A549 (cell line): Measurements from ENCODE around the gene SELENOV. TPM values are rescaled to one million over a fixed set of nuclear protein-coding genes. Genes with fewer than 3 reads are reported as not detected.

Experiments
- ATOH8 ChIP-seq: fragments of 250-450 bp; sonication (Bioruptor Pico); IDR thresholded peaks from 2 replicates; pipeline ENCODE4 v1.5.0; 2020; ENCODE audit warnings: low read depth, mild to moderate bottlenecking, moderate library complexity
- CBX2 ChIP-seq: fragments of 200-600 bp; sonication (generic); IDR thresholded peaks from 2 replicates; pipeline ENCODE4 v1.6.1; 2016; ENCODE audit warnings: low read depth, mild to moderate bottlenecking, borderline replicate concordance
- CEBPB ChIP-seq, 2 experiments: fragments of >200 bp in 1 of 2; sonication (Bioruptor Twin) in 1 of 2; formaldehyde crosslinking in 1 of 2; IDR thresholded peaks; 2 replicates each; pipeline ENCODE4 v1.6.1; 2012 to 2016
- E2F6 ChIP-seq: IDR thresholded peaks from 2 replicates; pipeline ENCODE4 v1.6.1; 2012; ENCODE audit warnings: low read depth, borderline replicate concordance
- EHF ChIP-seq: fragments of 250-450 bp; sonication (Bioruptor Pico); IDR thresholded peaks from 2 replicates; pipeline ENCODE4 v1.5.0; 2020; ENCODE audit warnings: mild to moderate bottlenecking
- EP300 ChIP-seq, 2 experiments: fragments of >200 bp; sonication (Bioruptor Twin); formaldehyde crosslinking; IDR thresholded peaks; 2 replicates in 1 of 2; 3 replicates in 1 of 2; pipeline ENCODE4 v1.6.1; 2016 to 2017
- ESRRA ChIP-seq: fragments of 150-350 bp; IDR thresholded peaks from 2 replicates; pipeline ENCODE4 v1.6.1; 2014; ENCODE audit warnings: mild to moderate bottlenecking, low read length, borderline replicate concordance
- FOSB ChIP-seq: fragments of 250-450 bp; sonication (Bioruptor Pico); IDR thresholded peaks from 2 replicates; pipeline ENCODE4 v1.5.0; 2020; ENCODE audit warnings: mild to moderate bottlenecking, moderate library complexity
- HDAC2 ChIP-seq: fragments of 200-600 bp; sonication (generic); IDR thresholded peaks from 2 replicates; pipeline ENCODE4 v1.6.1; 2016
- HMGXB4 ChIP-seq: fragments of 250-450 bp; sonication (Bioruptor Pico); IDR thresholded peaks from 2 replicates; pipeline ENCODE4 v1.5.0; 2021; ENCODE audit warnings: mild to moderate bottlenecking, moderate library complexity, borderline replicate concordance
- HOXB13 ChIP-seq: fragments of 250-450 bp; sonication (Bioruptor Pico); IDR thresholded peaks from 2 replicates; pipeline ENCODE4 v1.5.0; 2020; ENCODE audit warnings: low read depth, mild to moderate bottlenecking, moderate library complexity
- JUN ChIP-seq, 2 experiments: fragments of >200 bp; sonication (Bioruptor Twin); formaldehyde crosslinking; IDR thresholded peaks; 2 replicates in 1 of 2; 3 replicates in 1 of 2; pipeline ENCODE4 v1.6.1; 2016 to 2017
- JUNB ChIP-seq: fragments of >200 bp; sonication (Bioruptor Twin); formaldehyde crosslinking; IDR thresholded peaks from 2 replicates; pipeline ENCODE4 v1.6.1; 2016
- KDM1A ChIP-seq: fragments of 200-600 bp; sonication (generic); IDR thresholded peaks from 2 replicates; pipeline ENCODE4 v1.6.1; 2016; ENCODE audit warnings: low read depth, mild to moderate bottlenecking
- KDM5A ChIP-seq: fragments of 200-600 bp; sonication (generic); IDR thresholded peaks from 2 replicates; pipeline ENCODE4 v1.6.1; 2016; ENCODE audit warnings: antibody characterized with exemption, mild to moderate bottlenecking
- MAX ChIP-seq: IDR thresholded peaks from 2 replicates; pipeline ENCODE4 v1.6.1; 2012
- MAZ ChIP-seq: fragments of 150-350 bp; IDR thresholded peaks from 2 replicates; pipeline ENCODE4 v1.6.1; 2014; ENCODE audit warnings: antibody characterized with exemption, low read depth, low read length, borderline replicate concordance
- MYC ChIP-seq: IDR thresholded peaks from 2 replicates; pipeline ENCODE4 v1.6.1; 2012; ENCODE audit warnings: mild to moderate bottlenecking, inconsistent platforms, low read length, improper control_type of control experiment, borderline replicate concordance
- NFE2L2 ChIP-seq: fragments of 150-350 bp; conservative IDR thresholded peaks from 2 replicates; pipeline ENCODE4 v1.6.1; 2014; ENCODE audit warnings: low read length
- NPAS2 ChIP-seq: fragments of 250-450 bp; sonication (Bioruptor Pico); IDR thresholded peaks from 2 replicates; pipeline ENCODE4 v1.8.0; 2022; ENCODE audit warnings: mild to moderate bottlenecking, moderate library complexity, borderline replicate concordance
- PBX3 ChIP-seq: IDR thresholded peaks from 2 replicates; pipeline ENCODE4 v1.6.1; 2012
- PHF8 ChIP-seq: fragments of 200-600 bp; sonication (generic); IDR thresholded peaks from 2 replicates; pipeline ENCODE4 v1.6.1; 2016; ENCODE audit warnings: low read depth, mild to moderate bottlenecking, antibody characterized with exemption, moderate library complexity, borderline replicate concordance
- POLR2AphosphoS2 ChIP-seq: conservative IDR thresholded peaks from 2 replicates; pipeline ENCODE4 v1.6.1; 2012; ENCODE audit warnings: low read length, improper control_type of control experiment, inconsistent platforms
- RAD21 ChIP-seq, 2 experiments: fragments of >200 bp in 1 of 2; sonication (Bioruptor Twin) in 1 of 2; formaldehyde crosslinking in 1 of 2; IDR thresholded peaks in 1 of 2; conservative IDR thresholded peaks in 1 of 2; 2 replicates in 1 of 2; 3 replicates in 1 of 2; pipeline ENCODE4 v1.6.1; 2012 to 2018; ENCODE audit warnings: inconsistent platforms in 1 of 2
- RARB ChIP-seq: fragments of 250-450 bp; sonication (Bioruptor Pico); IDR thresholded peaks from 2 replicates; pipeline ENCODE4 v1.8.0; 2021; ENCODE audit warnings: mild to moderate bottlenecking, moderate library complexity
- REST ChIP-seq: fragments of 200-600 bp; sonication (generic); IDR thresholded peaks from 2 replicates; pipeline ENCODE4 v1.6.1; 2016; ENCODE audit warnings: antibody characterized with exemption, mild to moderate bottlenecking, moderate library complexity
- RFX5 ChIP-seq: fragments of 450-650 bp; IDR thresholded peaks from 2 replicates; pipeline ENCODE4 v1.7.1; 2014; ENCODE audit warnings: antibody characterized with exemption, mild to moderate bottlenecking, moderate library complexity
- SMC3 ChIP-seq: fragments of >200 bp; sonication (Bioruptor Twin); formaldehyde crosslinking; IDR thresholded peaks from 3 replicates; pipeline ENCODE4 v1.6.1; 2018; ENCODE audit warnings: inconsistent platforms
- SREBF2 ChIP-seq: fragments of 450-650 bp; IDR thresholded peaks from 2 replicates; pipeline ENCODE4 v1.6.1; 2014; ENCODE audit warnings: mild to moderate bottlenecking, moderate library complexity
- TP53 ChIP-seq: fragments of 250-450 bp; sonication (Bioruptor Pico); IDR thresholded peaks from 2 replicates; pipeline ENCODE4 v1.5.0; 2021; ENCODE audit warnings: mild to moderate bottlenecking, moderate library complexity
- polyA plus RNA-seq, 4 experiments: library from polyadenylated mRNA; depleted of rRNA in 3 of 4; stranded (reverse); fragments of >200 nt; fragmentation: RNase III in 1 of 4; extraction: RNeasy Plus Mini Kit Qiagen cat#74134 plus additional on column Dnase treatment in 1 of 4; gene quantifications; 2 replicates in 3 of 4; 3 replicates in 1 of 4; pipeline ENCODE4 v1.2.3, GENCODE V29; 2011 to 2017

Gene SELENOV
- polyA plus RNA-seq, 2 of the 4 experiments (the other 2 are of a cell fraction) = not detected

GRCh38 chr19:39502640-39503417, 12.1 kb upstream of the SELENOV start (continued):
- TF ChIP-seq MAX = peak; percentile 99
- peak; percentile 53; the same call in 1 of the 2 replicates for TF ChIP-seq NPAS2
- no peak for TF ChIP-seq KDM5A
- TF ChIP-seq NFE2L2 = no peak
- peak; percentile 97 for TF ChIP-seq ATOH8
- no peak for TF ChIP-seq HMGXB4 (CRISPR knock-in tag)
- TF ChIP-seq MYC = peak; percentile 94
- peak; percentile 91 for TF ChIP-seq EHF (CRISPR knock-in tag)
- TF ChIP-seq EP300 (IDR thresholded peaks at IDR 0.05) = no peak
- 0 out of 2 replicates have a peak, but pooled peaks have one; percentile 28 for TF ChIP-seq KDM1A
- TF ChIP-seq JUN (IDR thresholded peaks at IDR 0.05) = 0 out of 5 replicates have a peak, but pooled peaks of 1 of the 2 experiments have one; percentile 20
- TF ChIP-seq SREBF2 = no peak
- no peak; the same call in 1 of the 2 replicates for TF ChIP-seq ESRRA
- TF ChIP-seq POLR2AphosphoS2 = no peak
- TF ChIP-seq RARB (CRISPR knock-in tag) = no peak
- no peak for TF ChIP-seq PHF8
- no peak for TF ChIP-seq CBX2
- no peak for TF ChIP-seq REST
- peak in 1 of 2 experiments; percentile 58; a peak in 4 of 5 replicates for TF ChIP-seq RAD21 (conservative IDR thresholded peaks at IDR 0.05 in 1 of 2, IDR thresholded peaks at IDR 0.05 in 1 of 2)
- peak; percentile 96 for TF ChIP-seq HOXB13 (CRISPR knock-in tag)
- no peak for TF ChIP-seq PBX3
- peak; percentile 65 for TF ChIP-seq SMC3
- TF ChIP-seq JUNB = no peak
- TF ChIP-seq E2F6 = peak; percentile 99
- TF ChIP-seq RFX5 = peak; percentile 45; the same call in 1 of the 2 replicates
- no peak for TF ChIP-seq HDAC2
- peak; percentile 80; the same call in 1 of the 2 replicates for TF ChIP-seq MAZ
- TF ChIP-seq FOSB (CRISPR knock-in tag) = no peak
- TF ChIP-seq CEBPB (IDR thresholded peaks at IDR 0.05) = no peak
- peak; percentile 93 for TF ChIP-seq TP53 (CRISPR knock-in tag)
